C4-2B (cell line): Measurements from ENCODE around the gene BTNL3.

Source experiments
- ZFX ChIP-seq: fragments of 450-650 bp; IDR thresholded peaks from 2 replicates; pipeline ENCODE4 v1.6.1; 2017
- TF ChIP-seq, protein P1 (sequence below): fragments of 450-650 bp; conservative IDR thresholded peaks from 2 replicates; pipeline ENCODE4 v1.5.1; 2017; ENCODE audit warnings: mild to moderate bottlenecking

DNA sequence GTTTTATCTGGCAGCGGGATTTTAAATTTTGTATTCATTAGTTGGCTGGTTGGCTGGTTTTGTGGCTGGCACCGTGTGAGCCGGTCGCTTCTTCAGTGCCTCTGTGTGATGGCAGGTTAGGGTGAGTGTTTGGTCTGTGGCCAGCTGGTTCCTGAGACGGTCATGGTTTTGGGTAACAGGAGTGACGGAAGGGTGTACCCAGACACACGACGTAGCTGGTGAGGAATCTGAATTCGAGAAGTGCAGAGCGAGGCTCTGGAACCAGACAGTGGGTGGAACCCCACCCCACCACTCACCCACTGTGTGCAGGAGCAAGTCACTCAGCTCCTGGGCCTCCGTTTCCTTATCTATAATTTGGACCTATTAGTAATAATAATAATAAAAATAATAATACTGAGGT is 54.1 kb downstream of the BTNL3 start:
- TF ChIP-seq, protein P1, sequence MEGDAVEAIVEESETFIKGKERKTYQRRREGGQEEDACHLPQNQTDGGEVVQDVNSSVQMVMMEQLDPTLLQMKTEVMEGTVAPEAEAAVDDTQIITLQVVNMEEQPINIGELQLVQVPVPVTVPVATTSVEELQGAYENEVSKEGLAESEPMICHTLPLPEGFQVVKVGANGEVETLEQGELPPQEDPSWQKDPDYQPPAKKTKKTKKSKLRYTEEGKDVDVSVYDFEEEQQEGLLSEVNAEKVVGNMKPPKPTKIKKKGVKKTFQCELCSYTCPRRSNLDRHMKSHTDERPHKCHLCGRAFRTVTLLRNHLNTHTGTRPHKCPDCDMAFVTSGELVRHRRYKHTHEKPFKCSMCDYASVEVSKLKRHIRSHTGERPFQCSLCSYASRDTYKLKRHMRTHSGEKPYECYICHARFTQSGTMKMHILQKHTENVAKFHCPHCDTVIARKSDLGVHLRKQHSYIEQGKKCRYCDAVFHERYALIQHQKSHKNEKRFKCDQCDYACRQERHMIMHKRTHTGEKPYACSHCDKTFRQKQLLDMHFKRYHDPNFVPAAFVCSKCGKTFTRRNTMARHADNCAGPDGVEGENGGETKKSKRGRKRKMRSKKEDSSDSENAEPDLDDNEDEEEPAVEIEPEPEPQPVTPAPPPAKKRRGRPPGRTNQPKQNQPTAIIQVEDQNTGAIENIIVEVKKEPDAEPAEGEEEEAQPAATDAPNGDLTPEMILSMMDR, result no peak
- no peak for TF ChIP-seq ZFX
